Activated CD4-positive, CD25-positive, alpha-beta regulatory T cell treated with anti-CD3 and anti-CD28 coated beads, Interleukin-2, amount 50 U/mL, for 24 hours (primary cell): Measurements from ENCODE around the gene EXT2.

ENCODE experiments used
- ATAC-seq, 2 donors: fragments of 150-1000 bp; cut with Tn5 transposase; one replicate each; pipeline ENCODE4 v1.10.0; 2021; ENCODE audit warnings: mild to moderate bottlenecking in 1 of 2, moderate library complexity in 1 of 2

The EXT2 gene

DNA sequence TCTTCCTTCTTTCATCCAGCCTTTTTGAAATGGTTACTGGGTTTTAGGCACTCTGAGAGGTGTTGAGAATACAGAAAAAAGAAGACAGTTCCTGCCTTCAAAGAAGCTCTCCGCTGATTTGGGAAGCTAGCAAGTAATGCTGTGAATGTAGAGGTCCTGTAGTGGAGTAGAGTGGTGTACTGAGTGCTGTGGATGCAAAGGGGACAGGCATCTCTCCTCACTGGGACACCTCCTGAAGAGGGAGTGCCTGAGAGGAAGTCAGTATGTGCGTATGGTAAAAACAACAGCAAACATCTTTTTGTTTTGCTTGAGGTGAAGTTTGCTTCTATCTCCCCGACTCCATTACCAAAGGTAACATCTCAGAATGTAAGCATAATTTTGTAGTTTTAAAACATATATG, 77.5 kb downstream of the EXT2 start:
- ATAC-seq: no peak

DNA sequence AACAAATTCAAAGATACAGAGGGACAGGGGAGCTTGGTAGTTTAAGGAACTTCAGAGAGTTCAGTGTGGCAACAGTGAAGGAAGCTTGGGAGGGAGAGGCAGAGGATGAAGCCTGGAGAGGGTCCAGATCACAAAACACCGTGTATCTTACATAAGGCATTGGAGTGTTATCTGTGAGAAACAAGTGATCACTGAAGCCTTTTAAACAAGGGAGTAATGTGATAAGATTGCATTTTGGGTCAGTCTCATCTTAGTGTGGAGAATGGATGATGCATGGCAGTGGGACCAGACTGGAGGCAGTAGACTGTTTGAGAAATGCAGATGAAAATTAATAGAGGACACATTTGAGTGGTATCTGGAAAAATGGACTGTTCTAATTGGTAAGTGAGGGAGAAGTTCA, 79.4 kb downstream of the EXT2 start:
- no peak for ATAC-seq

DNA sequence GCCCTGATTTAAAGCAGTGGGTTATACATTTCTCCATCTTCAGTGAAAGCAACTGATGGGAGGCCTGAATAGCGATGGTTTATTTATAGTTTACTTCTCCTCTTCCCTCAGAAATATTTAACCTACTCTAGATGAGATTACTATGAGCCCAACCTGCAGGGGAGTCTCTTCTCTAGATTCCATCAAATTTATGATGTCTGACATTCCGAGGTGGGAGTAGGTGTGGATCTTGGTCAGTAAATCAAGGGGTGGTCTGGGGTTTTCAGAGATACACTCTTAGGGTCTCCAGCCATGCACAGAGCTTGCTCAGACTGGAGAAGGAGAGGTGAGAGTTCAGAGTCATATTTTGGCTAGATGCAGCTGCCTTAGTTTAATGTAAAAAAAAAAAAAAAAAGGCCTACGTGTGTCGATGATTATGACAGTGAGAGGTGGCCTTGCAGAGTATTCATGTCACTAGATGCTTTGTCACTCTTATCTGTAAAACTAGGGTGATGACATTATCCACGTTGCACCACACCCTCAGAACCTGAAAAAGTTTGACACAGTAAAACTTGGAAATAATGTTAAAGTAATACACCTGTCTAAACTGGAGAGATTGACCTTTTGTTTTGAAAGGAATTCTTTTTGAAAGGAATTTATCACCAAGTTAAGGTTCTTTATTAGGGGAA, 81.2 kb downstream of the EXT2 start:
- no peak for ATAC-seq

DNA sequence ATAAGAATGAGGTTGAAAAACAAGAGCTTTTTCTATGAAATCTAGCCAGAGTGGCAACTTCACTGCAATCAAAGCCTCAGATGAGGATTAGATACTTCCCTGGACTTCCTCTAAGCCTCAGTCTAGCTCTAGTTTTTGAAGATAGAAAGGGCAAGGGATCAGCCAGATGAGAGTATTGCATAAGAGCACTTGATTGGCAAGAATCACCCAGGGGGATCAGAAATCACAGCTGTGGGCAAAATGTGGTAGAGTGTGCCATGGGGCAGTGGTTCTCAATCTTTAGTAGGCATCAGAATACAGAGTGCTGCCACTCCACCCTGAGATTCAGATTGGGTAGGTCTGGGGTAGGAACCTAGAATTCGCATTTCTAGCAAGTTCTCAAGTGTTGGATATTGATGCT, 82.4 kb downstream of the EXT2 start:
- ATAC-seq: no peak

DNA sequence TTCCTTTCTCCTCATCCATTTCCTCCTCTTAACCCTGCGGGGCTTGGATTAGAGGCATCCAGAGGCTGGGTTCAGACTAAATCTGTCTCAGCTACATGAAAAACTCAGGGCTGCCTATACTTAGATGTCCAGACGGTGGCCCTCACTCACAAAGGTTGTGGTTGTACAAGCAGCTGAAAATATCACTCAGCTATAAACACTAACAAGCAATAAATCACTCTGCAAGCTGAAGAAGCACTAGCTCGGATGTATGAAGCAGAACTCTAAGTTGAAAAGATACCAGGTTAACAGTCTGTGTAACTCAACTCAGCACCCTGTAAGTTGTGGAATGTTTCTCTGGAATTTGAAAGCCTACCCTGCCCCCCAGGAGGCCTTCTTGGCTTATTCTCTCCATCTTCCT, 82.9 kb downstream of the EXT2 start:
- ATAC-seq: no peak

DNA sequence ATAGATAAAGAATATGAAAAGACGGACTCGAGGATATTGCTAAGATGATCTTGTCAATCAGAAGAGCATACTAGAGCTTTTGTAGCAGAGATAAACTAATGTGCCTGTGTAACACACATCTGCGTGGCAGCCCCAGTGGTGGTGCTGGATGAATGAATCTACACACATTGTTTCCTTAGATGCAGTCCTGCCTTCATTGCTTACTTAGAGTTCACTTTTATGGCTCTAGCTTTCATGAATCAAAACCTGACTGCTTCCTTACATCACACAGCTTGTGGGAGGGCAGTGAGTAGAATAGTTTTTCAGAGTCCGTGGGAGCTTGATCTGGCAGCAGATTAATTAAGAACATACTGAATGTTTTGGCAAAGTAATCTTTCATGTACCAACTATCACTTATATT, 83.7 kb downstream of the EXT2 start:
- ATAC-seq: no peak

DNA sequence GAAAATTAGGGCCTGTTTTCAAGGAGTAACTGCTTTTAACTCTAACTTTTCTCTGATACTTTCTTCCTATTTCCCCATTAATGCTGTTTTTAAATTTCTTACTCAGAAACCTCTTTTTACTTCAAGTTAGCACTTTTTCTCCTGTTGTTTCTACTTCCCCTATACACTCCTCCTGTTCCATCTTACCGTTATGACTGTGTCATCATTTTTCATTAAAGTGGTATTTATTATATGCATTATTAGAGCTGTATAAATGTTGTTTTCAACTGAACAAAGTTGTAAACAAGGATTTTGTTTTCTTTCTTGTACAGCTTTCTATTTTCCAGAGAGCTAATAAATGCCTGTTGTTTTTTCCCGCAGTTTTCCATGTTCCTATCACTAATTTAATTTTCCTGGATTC, 84.6 kb downstream of the EXT2 start:
- ATAC-seq: no peak

DNA sequence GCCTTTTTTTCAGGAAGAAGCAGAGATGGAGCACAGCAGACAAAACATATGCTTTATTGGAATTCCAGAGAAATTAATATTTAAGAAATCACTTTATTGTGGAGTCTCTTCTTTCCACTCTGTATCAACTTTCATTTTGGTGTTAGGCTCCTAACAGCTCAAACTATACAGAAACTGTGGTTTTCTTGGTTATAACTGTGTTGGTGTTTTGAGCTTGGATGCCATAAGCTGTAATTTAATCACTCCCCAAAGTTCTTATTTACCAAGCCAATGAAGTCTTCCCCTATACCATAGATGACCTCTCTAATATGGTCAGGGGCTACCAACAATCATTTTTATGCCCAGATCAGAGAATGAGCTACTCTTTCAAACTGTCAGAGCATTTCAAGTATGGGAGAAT, 90.0 kb downstream of the EXT2 start:
- no peak for ATAC-seq

DNA sequence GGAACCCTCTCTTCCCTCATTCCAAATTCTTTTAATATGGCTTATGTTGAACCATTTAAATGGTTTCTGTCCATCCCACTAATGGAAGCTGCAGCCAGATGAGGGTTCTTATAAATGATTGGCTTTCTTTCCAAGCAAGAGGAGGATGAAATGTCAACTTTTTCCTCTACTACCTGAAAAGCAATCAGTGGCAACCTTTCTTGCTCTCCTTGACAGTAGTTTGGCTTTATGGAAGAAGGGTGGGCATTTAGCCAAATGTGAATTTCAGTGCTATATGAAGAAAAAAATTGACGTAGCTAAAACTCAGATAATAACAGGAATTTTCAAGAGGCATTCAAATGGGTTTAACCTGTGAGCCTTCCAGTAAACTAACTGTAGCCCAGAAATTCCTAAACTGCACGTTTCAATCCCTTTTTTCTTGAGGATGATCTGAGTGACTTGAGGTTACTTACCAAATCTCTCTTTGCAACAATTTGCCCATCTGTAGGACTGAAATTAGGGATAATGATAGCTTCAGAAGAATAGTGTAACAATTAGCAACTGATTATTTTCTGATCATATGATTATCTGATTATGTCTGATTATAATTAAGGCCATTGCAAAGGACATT, 90.9 kb downstream of the EXT2 start:
- no peak for ATAC-seq

DNA sequence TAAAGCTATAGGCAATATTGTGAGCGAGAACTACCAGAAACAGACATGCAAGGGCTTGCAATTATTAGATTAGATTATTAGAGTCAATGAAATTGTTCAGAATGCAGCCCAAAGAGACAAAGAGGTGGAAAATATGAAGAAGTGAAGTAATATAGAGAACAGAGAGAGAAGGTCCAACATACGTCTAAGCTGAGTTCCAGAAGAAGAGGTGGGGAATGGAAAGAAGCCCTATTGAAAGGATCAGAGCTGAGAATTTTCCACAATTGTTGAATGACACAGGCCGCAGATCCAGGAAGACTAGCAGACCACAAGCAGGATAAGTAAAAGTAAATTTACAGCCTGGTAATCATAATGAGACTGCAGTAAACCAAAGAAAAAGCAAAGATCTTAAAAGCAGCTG, 93.2 kb downstream of the EXT2 start:
- ATAC-seq: no peak

DNA sequence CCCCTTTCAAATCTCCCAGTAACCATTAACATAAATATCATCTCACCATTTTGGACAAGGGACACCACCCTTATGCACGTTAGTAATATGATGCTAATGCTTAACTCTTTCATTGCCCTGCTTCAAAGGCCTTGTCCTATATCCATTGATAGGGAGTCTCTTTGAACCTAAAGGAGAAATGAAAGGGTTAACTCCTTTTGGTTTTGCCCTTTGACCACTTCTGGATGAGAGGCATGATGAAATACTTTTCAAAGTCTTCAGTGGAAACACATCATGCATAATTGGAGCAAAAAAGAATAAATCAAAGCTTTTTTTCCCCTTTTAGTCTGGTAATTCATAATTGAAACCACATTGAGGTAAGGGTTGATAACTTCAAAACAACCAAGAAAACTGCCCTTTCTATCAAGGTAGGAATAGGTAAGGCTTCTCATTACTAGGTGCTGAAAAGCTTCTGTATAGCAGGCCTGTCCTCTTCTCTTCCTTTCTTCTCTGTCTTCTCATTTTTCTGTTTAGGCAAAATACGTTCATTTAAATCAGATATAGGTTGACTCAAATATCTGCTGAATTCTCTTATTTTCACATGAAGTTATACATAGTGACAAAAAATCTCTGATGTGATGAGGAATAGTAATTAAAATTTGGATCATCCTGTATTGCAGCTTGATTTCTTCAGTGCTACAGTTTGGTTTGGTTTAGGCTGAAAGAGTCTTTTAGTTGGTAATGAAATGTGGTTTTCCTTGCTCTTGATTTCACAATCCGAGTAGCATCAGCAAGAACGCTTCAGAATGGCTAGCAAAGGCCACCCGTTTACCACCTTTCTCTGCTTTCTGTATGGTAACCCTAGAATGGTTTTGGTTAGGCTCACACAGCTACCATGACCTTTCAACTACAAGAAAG, 94.8 kb downstream of the EXT2 start:
- ATAC-seq: no peak

DNA sequence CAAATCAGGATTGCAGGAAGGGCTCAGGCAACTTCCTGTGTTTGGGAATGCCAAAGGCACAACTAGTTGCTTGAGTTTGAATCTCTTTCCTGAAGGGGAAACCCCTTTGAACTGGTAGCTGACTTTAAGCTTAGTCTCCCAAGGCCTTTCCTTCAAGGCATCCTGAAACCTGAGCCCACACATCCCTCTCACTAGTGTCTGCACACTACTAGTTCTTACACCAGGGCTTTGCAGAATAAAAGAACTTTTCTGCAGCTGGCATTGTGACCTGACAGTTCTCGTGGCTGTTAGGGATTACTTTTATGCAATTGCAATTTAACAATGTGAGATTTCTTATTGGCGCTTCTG, 95.4 kb downstream of the EXT2 start:
- ATAC-seq: no peak

DNA sequence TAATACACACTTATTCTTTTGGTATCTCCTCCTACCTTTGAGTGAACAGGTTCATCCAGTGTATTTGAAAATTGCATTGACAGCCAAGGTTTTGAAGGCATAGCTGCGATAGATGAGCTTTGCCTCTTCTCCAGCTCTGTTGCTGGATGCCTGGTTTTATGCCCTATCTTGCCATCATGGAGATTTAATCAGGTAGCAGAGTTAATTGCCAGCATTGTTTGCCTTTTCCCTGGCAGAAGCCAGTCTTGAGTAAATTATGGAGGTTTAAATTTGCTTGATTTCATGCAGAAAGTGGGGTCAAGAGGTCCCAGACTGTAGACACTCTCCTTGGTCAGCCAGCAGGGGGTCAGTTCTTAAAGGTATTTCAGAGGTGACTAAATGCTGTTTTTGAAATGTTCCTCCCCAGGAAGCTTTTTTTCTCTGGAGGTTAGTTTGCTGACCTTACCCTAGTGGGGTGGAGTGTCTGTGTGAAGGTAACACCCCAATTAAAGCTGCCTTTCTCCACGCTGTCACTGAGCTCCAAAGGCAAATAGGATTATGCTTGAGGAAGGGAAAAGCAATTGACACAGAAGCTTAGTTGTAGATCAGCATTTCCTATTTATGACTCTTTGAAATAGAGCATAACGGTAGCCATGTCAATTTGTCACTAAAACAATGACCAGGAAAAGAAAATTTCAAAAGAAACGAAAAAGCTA, 96.0 kb downstream of the EXT2 start:
- no peak for ATAC-seq

DNA sequence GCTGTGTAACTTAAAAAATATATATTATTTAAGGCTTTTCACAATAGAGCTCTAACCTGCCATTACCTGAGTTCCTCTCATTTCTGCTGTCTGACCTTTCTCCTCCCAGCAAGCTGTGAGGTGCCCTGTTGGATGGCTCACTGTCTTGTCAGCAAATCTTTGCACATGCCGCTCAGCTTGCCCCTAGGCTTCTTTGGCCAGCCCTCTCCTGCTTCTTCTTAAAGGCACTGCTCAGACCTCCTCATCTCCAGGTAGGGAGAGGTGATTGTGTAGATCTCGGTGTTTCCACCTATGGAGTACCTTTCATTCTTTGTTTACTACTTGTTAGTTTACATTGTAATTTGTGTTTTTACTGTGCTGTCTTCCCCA, 96.5 kb downstream of the EXT2 start:
- no peak for ATAC-seq

DNA sequence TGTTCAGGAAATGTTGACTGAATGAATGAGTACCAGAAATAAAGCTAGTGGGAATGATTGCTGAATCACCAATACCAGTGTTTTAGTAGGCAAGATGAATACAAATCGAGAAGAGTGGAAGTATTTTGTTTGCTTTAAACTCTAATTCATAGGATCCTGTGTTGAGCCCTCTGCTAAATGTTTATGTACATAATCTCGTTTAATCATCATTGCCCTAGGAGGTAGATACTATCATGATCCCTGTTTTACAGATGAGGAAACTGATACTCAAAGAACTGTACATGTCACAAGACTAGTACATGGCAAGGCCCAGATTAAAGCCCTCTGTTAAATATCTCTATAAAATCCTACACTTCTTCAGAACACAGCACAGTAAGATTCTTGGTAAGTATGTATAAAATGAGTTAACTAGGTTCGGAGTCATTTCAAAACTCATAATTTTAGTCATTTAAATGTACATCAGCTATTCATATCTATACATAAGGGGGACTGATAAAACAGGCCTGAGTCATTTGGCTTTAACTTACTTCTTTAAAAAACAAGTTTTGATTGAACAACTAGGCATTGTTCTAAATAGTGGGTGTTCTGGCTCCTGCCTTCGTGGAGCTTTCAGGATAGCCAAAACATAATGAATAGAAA, 97.1 kb downstream of the EXT2 start:
- peak; percentile 84 to 92 for ATAC-seq

DNA sequence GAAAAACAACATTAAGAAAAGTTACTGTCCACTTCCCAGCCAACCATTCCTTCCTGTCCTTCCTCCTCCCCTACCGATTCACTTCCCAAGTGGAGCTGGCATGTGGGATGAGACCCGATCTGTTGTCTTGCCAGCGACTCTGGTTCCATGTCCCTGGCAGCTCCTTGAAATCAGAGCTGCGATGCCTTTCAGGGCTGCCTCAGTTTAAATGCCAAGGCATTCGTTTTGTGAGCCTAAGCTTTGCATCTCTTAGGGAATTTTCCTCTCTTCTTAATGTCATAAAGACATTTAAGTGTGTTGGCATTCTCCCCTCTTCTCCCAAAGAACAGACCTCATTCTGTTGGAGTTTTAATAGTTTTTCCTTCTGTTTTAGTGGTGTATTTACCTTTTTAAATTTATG, 98.4 kb downstream of the EXT2 start:
- ATAC-seq: no peak

DNA sequence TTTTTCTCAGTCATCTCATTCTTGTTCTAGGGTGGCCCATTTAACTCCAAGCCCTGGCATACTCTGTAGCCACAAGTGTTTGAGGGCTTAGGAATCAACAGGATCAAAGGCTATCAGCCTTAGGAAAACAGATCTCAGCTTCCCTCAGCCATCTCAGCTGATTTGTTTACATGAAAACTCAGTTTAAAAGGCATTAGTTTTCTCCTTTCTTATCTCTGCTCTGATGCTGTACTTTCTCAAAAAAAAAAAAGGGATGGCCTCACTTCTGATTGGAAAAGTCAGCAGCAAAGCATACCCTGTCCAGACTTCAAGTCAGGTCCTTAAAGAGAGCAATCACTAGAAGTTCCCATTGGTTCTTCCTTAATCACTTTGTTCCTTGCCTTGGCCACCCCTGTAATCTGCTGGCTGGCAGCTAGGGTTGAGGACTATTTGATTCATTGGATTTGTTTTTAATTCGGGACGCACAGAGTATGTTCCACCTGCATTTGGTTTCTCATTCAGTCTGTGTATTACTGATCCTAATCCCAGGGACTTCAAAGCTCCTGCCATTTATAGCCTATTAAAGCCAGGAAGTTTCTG, 102.8 kb downstream of the EXT2 start:
- ATAC-seq: no peak

DNA sequence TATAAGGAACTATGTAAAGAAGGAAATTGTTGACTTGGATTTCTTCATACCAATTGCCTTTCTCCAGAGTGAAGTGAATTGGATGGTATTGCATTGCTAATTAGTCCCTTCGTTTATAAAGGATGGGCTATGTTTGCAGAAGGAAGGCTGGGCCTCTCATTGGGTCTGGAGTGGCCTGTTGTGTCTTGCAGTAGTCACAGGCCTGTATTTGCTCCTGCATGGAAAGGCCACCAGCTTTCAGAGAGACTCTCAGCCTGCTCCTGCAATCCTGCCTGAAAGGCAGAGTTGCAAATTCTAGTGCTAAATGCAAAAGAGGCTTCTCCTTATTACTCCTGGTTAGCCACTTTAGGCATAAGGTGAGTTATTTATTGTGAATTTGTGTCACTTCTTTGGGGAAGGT, 103.8 kb downstream of the EXT2 start:
- no peak for ATAC-seq

DNA sequence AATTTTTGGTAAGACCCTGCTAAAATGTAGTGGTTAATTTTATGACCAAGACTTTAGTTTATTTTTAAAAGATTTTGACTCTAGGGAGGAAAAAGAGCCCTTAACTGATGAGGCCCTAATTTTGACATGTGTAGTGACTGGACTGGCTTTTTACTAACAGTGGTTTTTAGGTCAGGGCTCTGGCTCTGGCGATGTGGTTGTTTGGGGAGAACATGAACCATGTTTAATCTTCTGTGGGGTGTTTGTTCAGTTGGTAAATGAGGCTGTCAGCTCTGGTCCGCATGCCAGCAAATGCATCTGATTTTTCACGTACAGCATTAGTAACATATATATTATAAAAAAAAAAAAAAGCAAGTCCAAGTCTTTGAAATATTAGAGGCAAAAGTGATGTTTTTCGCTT, 104.3 kb downstream of the EXT2 start:
- no peak for ATAC-seq

DNA sequence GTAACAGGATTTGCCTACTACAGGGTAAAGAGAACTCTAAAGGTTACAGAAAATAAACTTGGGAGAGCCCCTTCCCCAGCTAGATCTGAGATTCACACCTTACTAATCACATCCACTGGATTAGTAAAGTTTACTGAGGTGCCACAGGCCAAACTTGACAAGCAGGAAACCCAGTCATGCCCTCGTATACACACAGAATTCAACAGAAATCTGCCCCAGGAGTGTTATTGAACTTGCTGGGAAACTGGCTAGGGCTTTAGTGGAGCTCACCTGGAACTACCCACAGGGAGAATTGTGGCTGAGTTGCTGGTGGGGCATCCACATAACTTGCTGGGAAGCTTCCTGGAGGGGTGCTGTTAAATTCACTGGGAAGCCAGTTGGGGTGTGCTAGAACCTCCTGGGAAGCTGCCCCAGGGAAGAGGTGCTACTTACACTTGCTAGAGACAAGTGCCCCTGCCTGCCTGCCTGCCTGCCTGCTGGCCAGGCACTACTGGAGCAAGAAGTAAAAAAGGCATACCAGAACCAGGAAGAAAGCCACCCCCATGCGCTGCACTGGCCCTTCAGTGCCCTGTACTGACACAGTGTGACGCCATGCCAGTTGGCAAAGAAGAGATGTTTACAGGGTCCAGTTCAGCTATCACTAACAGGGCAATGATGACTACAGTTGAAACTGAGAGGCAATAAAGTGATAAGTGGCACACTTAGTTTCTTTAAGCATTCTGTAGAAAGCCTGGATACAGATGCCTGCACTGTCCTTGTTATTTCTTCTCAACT, 108.0 kb downstream of the EXT2 start:
- ATAC-seq: no peak

DNA sequence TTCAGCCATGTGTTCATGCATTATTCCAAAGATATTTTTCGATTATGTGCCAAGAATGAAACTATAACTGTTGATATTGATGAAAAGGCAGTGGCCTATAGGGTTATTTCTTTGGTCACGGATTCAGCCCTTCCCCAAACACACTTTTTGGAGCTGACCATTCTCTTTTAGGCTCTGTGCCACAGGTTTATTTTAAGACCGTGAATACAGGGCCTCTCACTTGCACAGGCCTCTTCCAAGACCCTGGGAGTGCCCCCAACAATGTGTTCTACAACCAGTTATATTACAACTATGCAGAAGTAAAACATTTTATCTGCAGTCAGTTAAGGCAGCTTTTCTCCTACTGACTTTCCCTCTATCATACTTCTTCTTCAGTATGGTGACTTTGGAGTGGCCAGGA, 109.9 kb downstream of the EXT2 start:
- no peak for ATAC-seq

DNA sequence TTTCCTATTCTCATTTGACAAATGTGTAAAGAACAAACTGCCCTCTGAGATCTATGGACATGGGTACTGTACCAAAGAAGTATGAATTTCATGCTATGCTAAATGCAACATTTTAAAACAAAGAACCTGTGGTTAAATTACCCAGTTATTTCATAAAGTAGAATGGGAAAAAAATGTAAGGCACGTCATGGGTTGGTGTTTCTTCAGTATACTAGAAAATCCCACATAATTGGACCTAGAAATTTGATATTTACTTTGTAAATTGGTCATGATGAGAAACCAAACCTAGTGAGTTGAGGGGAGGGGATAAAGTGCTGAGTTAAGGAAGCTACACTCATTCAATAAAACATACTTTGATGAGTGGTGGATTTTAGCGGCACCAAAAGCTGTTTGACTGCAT, 110.4 kb downstream of the EXT2 start:
- no peak for ATAC-seq
